GM12865 (cell line): Measurements from ENCODE around the gene TMCO1.
"Not testable (repeated sequence)": the region's sequence is repeated elsewhere in the genome, so short reads cannot be mapped to it uniquely, and the experiment has no call there.

ENCODE experiments used
- DNase-seq: peaks from one replicate; pipeline ENCODE4 v3.0.0; 2010; ENCODE audit warnings: low read depth
- H3K4me3 ChIP-seq: 2 replicates; pipeline ENCODE4 v1.5.1; 2011; ENCODE audit warnings: mild to moderate bottlenecking, low read depth, low read length, control low read depth
- CTCF ChIP-seq: IDR thresholded peaks from 2 replicates; pipeline ENCODE4 v1.5.1; 2011; ENCODE audit warnings: low read length, control low read depth, low read depth, inconsistent platforms; ENCODE audit not compliant: insufficient read depth; ENCODE audit errors: missing control alignments

Gene TMCO1

GRCh38 chr1:165795894-165796293 lies 27.2 kb upstream of the TMCO1 start:
- no peak for DNase-seq
- no peak for TF ChIP-seq CTCF
- H3K4me3 ChIP-seq = no peak overlapping the region

GRCh38 chr1:165793951-165794350 lies 25.3 kb upstream of the TMCO1 start:
- no peak for DNase-seq
- no peak for TF ChIP-seq CTCF

GRCh38 chr1:165787741-165788140 lies 19.1 kb upstream of the TMCO1 start:
- TF ChIP-seq CTCF = no peak
- no peak for DNase-seq
- no peak overlapping the region for H3K4me3 ChIP-seq

More at GRCh38 chr1:165793951-165794350, 25.3 kb upstream of the TMCO1 start:
- H3K4me3 ChIP-seq = no peak overlapping the region

GRCh38 chr1:165783519-165783918 lies 14.9 kb upstream of the TMCO1 start:
- not testable (repeated sequence) for DNase-seq, H3K4me3 ChIP-seq

GRCh38 chr1:165778197-165778596 lies 9.5 kb upstream of the TMCO1 start:
- not testable (repeated sequence) for H3K4me3 ChIP-seq, DNase-seq

GRCh38 chr1:165773324-165773965 lies 4.8 kb upstream of the TMCO1 start:
- H3K4me3 ChIP-seq = no peak overlapping the region
- DNase-seq = no peak
- no peak for TF ChIP-seq CTCF

- H3K4me3 ChIP-seq = no peak overlapping the region
- TF ChIP-seq CTCF = no peak
- no peak for DNase-seq
Observed at GRCh38 chr1:165772739-165773138, 4.1 kb upstream of the TMCO1 start.

- H3K4me3 ChIP-seq = no peak overlapping the region
- DNase-seq = no peak
- TF ChIP-seq CTCF = no peak
Observed at GRCh38 chr1:165764277-165764676, 4.4 kb downstream of the TMCO1 start.
